ENCODE results near the gene CERT1. TPM values are rescaled to one million over a fixed set of nuclear protein-coding genes. Genes with fewer than 3 reads are reported as not detected.

Gene CERT1
- total RNA-seq, 2 experiments from 2014 or later: 23.9 to 24.6 TPM

GRCh38 chr5:75545131-75545530, 33.7 kb upstream of the CERT1 start:
- Mint-ChIP-seq H3K27ac (no peak overlapping the region), H3K36me3 (ENCODE audit: low read depth) (peaks cover 13% of the 10 kb centered on the region), H3K27me3 (no peaks in the 10 kb centered on the region), H3K9me3 (no peaks in the 10 kb centered on the region), H3K4me1 (ENCODE audit: low read depth) (peaks cover 5% of the 10 kb centered on the region), H3K4me3 (no peak overlapping the region)
- no peak for ATAC-seq
- TF ChIP-seq CTCF (IDR thresholded peaks at IDR 0.05): no peak
- intact Hi-C loops (cut with micrococcal nuclease): no loop called here
- CTCF ChIA-PET: interaction anchor here (1.5 kb wide), 1 partner anchor 8 kb away, joined by 4 read pairs; no protein-coding TSS in a partner anchor
- no peak for DNase-seq
- POLR2A ChIA-PET: no interaction called here

DNA sequence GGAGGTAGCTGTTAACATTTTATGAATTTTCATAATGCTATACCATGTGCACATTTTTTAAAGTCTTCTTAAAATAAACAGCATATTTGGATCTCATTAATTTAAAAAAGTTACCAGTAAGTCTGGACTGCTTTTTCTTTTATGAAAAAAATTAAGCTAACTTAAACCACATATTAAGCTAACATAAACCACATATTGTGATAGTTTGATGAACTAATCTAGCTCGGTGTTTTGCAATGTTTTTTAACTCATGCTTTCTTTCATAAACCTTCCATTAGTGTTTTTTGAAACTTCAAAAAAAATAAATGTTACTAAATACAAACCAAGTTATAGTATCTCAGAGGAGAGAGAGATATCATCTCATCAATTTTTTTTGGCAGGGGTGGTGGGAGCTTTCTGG, 26.8 kb upstream of the CERT1 start:
- intact Hi-C loops (cut with micrococcal nuclease): no loop called here
- no peak overlapping the region for H3K4me3 Mint-ChIP-seq
- H3K27ac Mint-ChIP-seq: no peak overlapping the region
- peaks cover 13% of the 10 kb centered on the region for H3K9me3 Mint-ChIP-seq
- no peaks in the 10 kb centered on the region for H3K27me3 Mint-ChIP-seq
- ChIA-PET CTCF (no interaction called here), POLR2A (no interaction called here)
- ATAC-seq: no peak
- H3K4me1 Mint-ChIP-seq (ENCODE audit: low read depth): peaks cover 21% of the 10 kb centered on the region
- peaks cover 31% of the 10 kb centered on the region for H3K36me3 Mint-ChIP-seq (ENCODE audit: low read depth)
- TF ChIP-seq CTCF (IDR thresholded peaks at IDR 0.05): no peak
- no peak for DNase-seq

- Mint-ChIP-seq H3K27me3 (no peaks in the 10 kb centered on the region), H3K4me3 (no peak overlapping the region)
These were observed 25.4 kb upstream of the CERT1 start for GRCh38 chr5:75536694-75537360.

DNA sequence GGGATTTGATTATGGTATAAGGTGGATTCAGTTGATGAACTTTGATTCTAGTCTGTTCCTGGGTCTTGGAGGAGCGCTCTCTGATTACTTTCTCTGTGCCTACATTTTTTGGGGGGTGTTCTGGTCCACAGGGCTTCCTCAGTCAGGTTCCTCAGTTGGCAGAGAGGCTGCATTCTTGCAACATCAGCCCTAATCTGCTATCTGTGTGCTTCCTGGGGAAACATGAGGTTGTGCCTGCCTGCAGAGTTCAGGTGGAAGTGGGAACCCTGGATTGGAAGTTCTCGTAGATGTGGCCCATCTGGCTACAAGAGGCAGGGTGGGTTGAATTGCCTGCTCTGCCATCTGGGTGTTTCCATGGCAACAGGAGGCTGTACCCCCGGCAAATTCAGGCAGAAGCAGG, 24.7 kb upstream of the CERT1 start:
- POLR2A ChIA-PET: interaction anchor here (1.0 kb wide), 1 partner anchor 17 kb away, joined by 5 read pairs; no protein-coding TSS in a partner anchor
- intact Hi-C loops (cut with micrococcal nuclease): no loop called here
- peaks cover 20% of the 10 kb centered on the region for H3K4me1 Mint-ChIP-seq (ENCODE audit: low read depth)

More at GRCh38 chr5:75536694-75537360, 25.4 kb upstream of the CERT1 start:
- no peak for TF ChIP-seq CTCF (IDR thresholded peaks at IDR 0.05)
- no peak overlapping the region for H3K27ac Mint-ChIP-seq
- ChIA-PET POLR2A (interaction anchor here (1.0 kb wide), 1 partner anchor 16 kb away, joined by 5 read pairs; no protein-coding TSS in a partner anchor), CTCF (interaction anchor here (0.8 kb wide), 1 partner anchor 9 kb away, joined by 4 read pairs; no protein-coding TSS in a partner anchor)
- peaks cover 17% of the 10 kb centered on the region for H3K9me3 Mint-ChIP-seq
- intact Hi-C loops (cut with micrococcal nuclease): no loop called here
- DNase-seq (no peak), ATAC-seq (no peak)
- H3K36me3 Mint-ChIP-seq (ENCODE audit: low read depth): peaks cover 44% of the 10 kb centered on the region
- H3K4me1 Mint-ChIP-seq (ENCODE audit: low read depth): peaks cover 20% of the 10 kb centered on the region

More for the DNA sequence above, 24.7 kb upstream of the CERT1 start:
- no peak overlapping the region for H3K4me3 Mint-ChIP-seq
- CTCF ChIA-PET: no interaction called here
- H3K36me3 Mint-ChIP-seq (ENCODE audit: low read depth): peaks cover 48% of the 10 kb centered on the region
- H3K27me3 Mint-ChIP-seq: no peaks in the 10 kb centered on the region
- H3K9me3 Mint-ChIP-seq: peaks cover 17% of the 10 kb centered on the region
- ATAC-seq: no peak
- DNase-seq: no peak
- no peak for TF ChIP-seq CTCF (IDR thresholded peaks at IDR 0.05)
- H3K27ac Mint-ChIP-seq: no peak overlapping the region

Data from activated CD8-positive, alpha-beta T cell treated with anti-CD3 and anti-CD28 coated beads for 36 hours (primary cell).